GM21619 (cell line): ENCODE results near the gene HS6ST1.
"Not testable (repeated sequence)": the region's sequence is repeated elsewhere in the genome, so short reads cannot be mapped to it uniquely, and the experiment has no call there.

ENCODE experiments used
- ATAC-seq: cut with Tn5 transposase; IDR thresholded peaks from one replicate; pipeline ENCODE4 v1.9.1; 2021; ENCODE audit not compliant: unreplicated experiment

Gene HS6ST1

GRCh38 chr2:128322715-128323554 is 4.3 kb upstream of the HS6ST1 start:
- no peak for ATAC-seq

DNA sequence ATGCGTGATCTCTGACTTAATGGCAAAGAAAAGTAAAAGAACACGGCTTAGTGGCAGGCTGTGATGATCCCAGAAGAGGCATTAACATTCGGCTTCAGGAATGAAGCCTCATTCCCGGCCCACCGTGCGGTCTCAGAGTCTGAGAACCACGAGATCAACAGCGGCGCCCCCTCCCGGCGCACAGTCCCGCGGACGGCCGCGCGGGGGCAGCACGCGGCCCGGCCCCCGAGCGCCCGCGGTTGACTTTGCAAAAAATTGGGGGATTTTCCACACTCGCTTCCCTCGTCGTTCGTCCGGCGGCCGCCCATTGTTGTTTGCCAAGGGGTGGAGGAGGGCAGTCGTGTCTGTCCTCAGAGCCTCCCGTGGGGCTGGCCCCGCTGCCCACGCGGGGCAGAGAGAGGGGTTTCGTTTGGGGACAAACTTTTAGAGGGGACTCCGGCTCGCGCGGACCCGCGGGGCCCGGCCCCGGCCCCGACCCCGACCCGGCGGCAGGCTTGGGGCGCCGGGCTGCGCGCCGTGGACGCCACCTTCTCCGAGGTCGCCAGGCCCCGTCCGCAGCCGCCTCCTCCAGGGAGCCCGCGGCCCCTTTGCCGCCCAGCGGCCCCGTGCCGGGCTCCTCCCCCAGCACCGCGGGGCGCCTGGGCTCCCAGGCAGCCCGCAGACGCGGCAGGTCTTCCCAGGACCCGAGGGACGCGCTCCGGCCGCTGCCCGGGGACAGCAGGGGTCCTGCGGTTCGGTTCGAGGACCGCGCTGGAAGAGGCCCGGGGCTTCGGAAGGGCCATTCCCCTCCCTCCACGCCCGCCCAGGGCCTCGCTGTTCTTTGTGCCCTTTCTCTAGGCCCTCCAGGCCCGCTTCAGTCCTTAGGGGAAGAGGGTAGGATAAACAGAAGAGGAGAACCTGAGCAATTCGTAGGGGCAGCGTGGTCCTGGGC is 3.4 kb upstream of the HS6ST1 start:
- ATAC-seq = peak; percentile 44

DNA sequence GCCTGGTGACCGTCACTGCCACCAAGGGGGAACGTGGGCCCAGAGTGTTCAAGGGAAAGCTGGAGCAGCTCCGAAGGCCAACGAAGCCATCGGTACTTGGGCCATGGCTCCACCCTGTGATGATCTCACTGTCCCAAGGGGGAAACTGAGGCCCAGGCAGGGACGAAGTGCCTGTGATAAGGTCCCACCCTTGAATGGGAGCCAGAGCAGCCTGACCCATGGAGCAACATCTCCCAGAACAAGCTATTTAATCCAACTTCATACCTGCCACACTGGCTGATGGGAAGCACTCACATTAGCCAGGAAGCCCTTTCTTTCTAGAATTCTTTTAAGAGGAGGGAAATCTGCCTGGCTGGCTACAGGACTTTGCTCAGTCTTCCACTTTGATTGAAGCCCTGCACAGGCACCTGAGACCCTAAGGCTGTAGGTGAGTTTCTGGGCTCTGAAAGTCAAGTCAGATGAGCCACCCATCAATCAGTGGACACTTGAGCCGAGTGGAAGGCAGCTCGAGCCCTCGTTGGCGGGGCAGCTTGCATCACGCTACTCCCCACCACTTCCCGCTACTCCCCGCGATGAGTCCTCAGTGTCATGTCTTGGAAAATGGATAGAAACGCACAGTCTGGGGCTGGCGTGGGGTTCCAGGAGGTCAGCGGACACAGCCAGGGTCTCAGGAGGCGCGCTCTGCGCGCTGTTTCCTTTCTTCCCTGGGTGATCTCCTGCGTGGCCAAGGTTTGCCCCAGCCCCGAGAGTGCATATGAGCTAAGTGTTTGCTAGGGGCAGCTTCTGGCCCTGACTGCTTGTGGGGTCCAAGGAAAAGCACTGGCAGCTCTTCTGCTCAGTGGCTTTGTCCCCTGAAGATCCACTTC is 2.5 kb upstream of the HS6ST1 start:
- no peak for ATAC-seq

- no peak for ATAC-seq
Observed at GRCh38 chr2:128320192-128320905, 1.7 kb upstream of the HS6ST1 start.

GRCh38 chr2:128319631-128320191 is 1.0 kb upstream of the HS6ST1 start:
- no peak for ATAC-seq

GRCh38 chr2:128318245-128318644 is 423 bp downstream of the HS6ST1 start:
- ATAC-seq = peak; percentile 7

- not testable (repeated sequence) for ATAC-seq
Observed at GRCh38 chr2:128317899-128318225, 806 bp downstream of the HS6ST1 start.

GRCh38 chr2:128317181-128317898 is 1.3 kb downstream of the HS6ST1 start:
- peak; percentile 41 for ATAC-seq

DNA sequence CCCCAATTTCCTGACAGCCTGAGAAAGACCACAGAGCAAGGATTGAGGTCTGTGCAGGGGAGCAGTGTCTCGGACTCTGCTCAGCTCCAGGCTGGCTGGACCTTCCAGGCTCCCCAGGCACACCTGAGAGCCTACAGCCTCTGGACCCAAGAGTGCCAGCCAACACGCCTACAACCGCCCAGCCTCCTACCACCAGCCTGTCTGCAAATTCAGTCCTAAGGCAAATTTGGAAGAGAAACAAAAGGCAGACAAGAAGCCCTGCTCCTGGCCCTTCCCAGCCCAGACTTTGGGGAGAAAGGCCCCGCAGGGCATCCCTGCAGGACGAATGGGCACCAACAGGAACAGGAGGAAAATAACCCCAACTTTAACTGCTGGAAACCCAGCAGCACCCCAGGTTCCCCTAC is 1.9 kb downstream of the HS6ST1 start:
- ATAC-seq = no peak

GRCh38 chr2:128315829-128316776 is 2.6 kb downstream of the HS6ST1 start:
- ATAC-seq = no peak

DNA sequence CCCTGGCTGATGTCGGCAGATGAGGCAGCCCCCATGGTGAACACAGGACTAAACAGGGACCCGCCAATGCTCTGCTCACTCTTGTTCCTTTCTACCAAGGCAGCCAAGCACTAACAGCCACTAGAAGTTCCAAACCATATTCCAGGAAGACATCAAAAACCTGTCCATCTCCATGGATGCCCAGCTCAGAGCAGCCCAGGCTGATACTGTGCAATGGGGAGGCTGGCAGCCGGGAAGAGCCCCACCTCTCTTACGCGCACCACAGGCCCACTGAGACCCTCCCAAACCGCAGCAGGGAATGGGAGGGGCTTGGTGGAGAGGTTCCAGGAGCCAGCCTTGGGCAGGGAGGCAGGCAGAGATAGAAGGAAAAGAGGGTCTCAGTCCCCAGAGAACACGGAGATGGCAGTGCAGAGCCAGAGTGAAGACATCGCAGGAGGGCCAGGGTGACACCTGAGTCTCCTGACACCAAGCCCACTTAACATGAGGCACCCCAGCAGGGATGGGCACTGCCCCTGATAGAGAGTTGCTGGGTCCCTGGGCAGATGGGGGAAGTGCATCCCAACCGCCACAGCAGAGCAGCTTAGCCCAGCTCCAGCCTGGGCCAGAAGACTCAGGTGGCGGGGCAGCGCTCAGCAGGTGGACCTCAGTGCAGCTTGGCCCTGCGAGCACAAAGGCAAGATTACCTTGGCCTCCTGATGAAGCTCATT is 3.4 kb downstream of the HS6ST1 start:
- no peak for ATAC-seq

- ATAC-seq = no peak
Observed at GRCh38 chr2:128314348-128315121, 4.1 kb downstream of the HS6ST1 start.

DNA sequence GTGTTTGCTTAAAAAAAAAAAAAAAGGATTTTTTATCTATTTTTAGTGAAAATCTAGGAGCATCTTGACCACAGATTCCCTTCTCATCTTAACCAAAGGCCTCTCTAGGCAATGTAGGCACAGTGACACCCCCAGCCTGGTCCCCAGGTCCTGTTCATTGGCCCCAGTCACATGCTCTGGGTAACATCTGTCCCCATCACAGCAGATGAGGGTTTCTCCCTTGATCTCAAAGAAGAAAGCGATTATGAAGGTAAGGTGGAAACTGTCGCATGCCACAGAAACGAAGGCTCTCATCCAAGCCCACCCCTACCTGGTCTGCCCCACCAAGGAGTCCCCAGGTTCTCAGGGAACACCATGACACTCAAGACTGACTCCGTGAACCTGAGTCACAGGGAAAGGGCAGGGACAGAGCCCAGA is 4.7 kb downstream of the HS6ST1 start:
- no peak for ATAC-seq

GRCh38 chr2:128313091-128313836 is 5.4 kb downstream of the HS6ST1 start:
- no peak for ATAC-seq

DNA sequence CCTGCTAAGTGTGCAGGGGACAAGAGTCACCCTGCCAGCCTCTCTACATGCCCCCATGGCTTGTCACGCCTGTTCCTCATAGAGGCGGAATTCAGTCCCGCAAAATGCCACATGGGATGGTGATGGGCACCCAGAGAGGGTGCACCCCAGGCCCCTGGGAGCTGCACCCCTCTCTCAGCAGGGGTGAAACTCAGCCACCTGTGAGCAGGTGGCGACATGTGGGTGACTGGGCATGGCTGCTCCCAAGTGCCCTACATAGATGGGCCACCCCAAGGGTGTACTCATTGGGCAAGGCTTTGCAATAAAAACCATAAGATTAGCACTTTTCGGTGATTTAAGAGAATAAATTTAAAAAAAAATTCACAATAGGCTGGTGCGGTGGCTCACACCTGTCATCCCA is 6.3 kb downstream of the HS6ST1 start:
- no peak for ATAC-seq

GRCh38 chr2:128311755-128312341 is 6.8 kb downstream of the HS6ST1 start:
- ATAC-seq = no peak
